Fibroblast of lung (primary cell): ENCODE data around the gene AZGP1. TPM values are rescaled to one million over a fixed set of nuclear protein-coding genes. Genes with fewer than 3 reads are reported as not detected.
"Not testable (repeated sequence)": the region's sequence is repeated elsewhere in the genome, so short reads cannot be mapped to it uniquely, and the experiment has no call there.

Source experiments
- DNase-seq, 2 donors: peaks; one replicate each; pipeline versions ENCODE4 v3.0.0 to v3.0.0-alpha.2; 2010; ENCODE audit warnings: low read depth in 2 of 2
- H2AFZ ChIP-seq: 2 replicates; pipeline ENCODE4 v1.5.1; 2012; ENCODE audit warnings: low read length, control low read depth, inconsistent platforms
- H3K27ac ChIP-seq: 2 replicates; pipeline ENCODE4 v1.5.1; 2011; ENCODE audit warnings: low read length, control low read depth; ENCODE audit not compliant: insufficient read depth
- H3K27me3 ChIP-seq: 2 replicates; pipeline ENCODE4 v1.5.1; 2011; ENCODE audit warnings: mild to moderate bottlenecking, low read length; ENCODE audit not compliant: control insufficient read depth, insufficient read depth
- H3K36me3 ChIP-seq: 2 replicates; pipeline ENCODE4 v1.5.1; 2011; ENCODE audit warnings: low read length; ENCODE audit not compliant: control insufficient read depth, insufficient read depth
- H3K4me1 ChIP-seq: 2 replicates; pipeline ENCODE4 v1.5.1; 2011; ENCODE audit warnings: low read length; ENCODE audit not compliant: control insufficient read depth, insufficient read depth; ENCODE audit errors: extremely low read depth
- H3K4me2 ChIP-seq: 2 replicates; pipeline ENCODE4 v1.5.1; 2011; ENCODE audit warnings: low read length, control low read depth; ENCODE audit not compliant: insufficient read depth; ENCODE audit errors: extremely low read depth
- H3K4me3 ChIP-seq, 4 experiments: fragments of 200-600 bp in 1 of 4; sonication (generic) in 1 of 4; replicated peaks in 1 of 4; 2 replicates each; pipeline ENCODE4 v1.5.1; 2011 to 2016; ENCODE audit warnings: low read length in 4 of 4, low read depth in 3 of 4, mild to moderate bottlenecking in 3 of 4, control low read depth in 2 of 4, inconsistent platforms in 1 of 4, mixed read lengths in 1 of 4; ENCODE audit not compliant: insufficient read depth in 1 of 4; ENCODE audit errors: control extremely low read depth in 1 of 4
- H3K79me2 ChIP-seq: 2 replicates; pipeline ENCODE4 v1.5.1; 2012; ENCODE audit warnings: mild to moderate bottlenecking, low read length, inconsistent platforms; ENCODE audit not compliant: control insufficient read depth, insufficient read depth
- H3K9ac ChIP-seq: 2 replicates; pipeline ENCODE4 v1.5.1; 2011; ENCODE audit warnings: mild to moderate bottlenecking, low read length, control low read depth; ENCODE audit not compliant: insufficient read depth
- H3K9me3 ChIP-seq: 2 replicates; pipeline ENCODE4 v1.5.1; 2012; ENCODE audit warnings: low read depth, low read length; ENCODE audit not compliant: control insufficient read depth, insufficient read depth
- H4K20me1 ChIP-seq: 2 replicates; pipeline ENCODE4 v1.5.1; 2011; ENCODE audit warnings: low read length; ENCODE audit not compliant: control insufficient read depth, insufficient read depth; ENCODE audit errors: extremely low read depth
- CTCF ChIP-seq, 2 donors: IDR thresholded peaks in 1 of 2; conservative IDR thresholded peaks in 1 of 2; 1 replicate in 1 of 2; 2 replicates in 1 of 2; pipeline ENCODE4 v1.5.1; 2011 to 2012; ENCODE audit warnings: low read length in 2 of 2, control low read depth in 1 of 2, inconsistent platforms in 1 of 2, low read depth in 1 of 2, mild to moderate bottlenecking in 1 of 2
- EZH2 ChIP-seq: IDR thresholded peaks from 2 replicates; pipeline ENCODE4 v1.5.1; 2012; ENCODE audit warnings: low read length, control low read depth, mild to moderate bottlenecking; ENCODE audit errors: missing control alignments
- polyA plus RNA-seq, 2 donors: library from polyadenylated mRNA; depleted of rRNA in 1 of 2; stranded (reverse) in 1 of 2; unstranded in 1 of 2; fragments of >200 nt; gene quantifications; 2 replicates each; pipeline ENCODE4 v1.2.1, GENCODE V29; 2011 to 2012; ENCODE audit warnings: missing spikeins in 1 of 2
- total RNA-seq: library from RNA; depleted of rRNA; stranded (reverse); fragments of >200 nt; gene quantifications from 2 replicates; pipeline ENCODE4 v1.2.1, GENCODE V29; 2014

AZGP1 gene
- total and polyA plus RNA-seq, 2 donors (not counting 1 experiment from before 2014, with no cell fraction given), result not detected

- H3K27me3 ChIP-seq, result no peaks in the 10 kb centered on the region
- DNase-seq, result no peak
- no peaks in the 10 kb centered on the region for H3K9me3 ChIP-seq
- H4K20me1 ChIP-seq, result no peaks in the 10 kb centered on the region
- no peak overlapping the region for H3K4me3 ChIP-seq
- H3K4me1 ChIP-seq, result no peaks in the 10 kb centered on the region
- no peak overlapping the region for H3K4me2 ChIP-seq
- peaks cover 9% of the 10 kb centered on the region for H3K79me2 ChIP-seq
- no peak overlapping the region for H2AFZ ChIP-seq
- no peaks in the 10 kb centered on the region for H3K36me3 ChIP-seq
- H3K27ac ChIP-seq, result no peak overlapping the region
- TF ChIP-seq EZH2, result no peak
- no peak overlapping the region for H3K9ac ChIP-seq
Measured at GRCh38 chr7:100011516-100011915, 35.7 kb upstream of the AZGP1 start.

- Histone ChIP-seq H3K9me3 (no peaks in the 10 kb centered on the region), H4K20me1 (no peaks in the 10 kb centered on the region), H2AFZ (no peak overlapping the region), H3K36me3 (no peaks in the 10 kb centered on the region), H3K27me3 (no peaks in the 10 kb centered on the region), H3K79me2 (peaks cover 3% of the 10 kb centered on the region), H3K9ac (no peak overlapping the region), H3K4me2 (no peak overlapping the region), H3K4me1 (no peaks in the 10 kb centered on the region), H3K4me3 (no peak overlapping the region), H3K27ac (no peak overlapping the region)
- no peak for DNase-seq
- TF ChIP-seq EZH2, result no peak
- no peak for TF ChIP-seq CTCF (conservative IDR thresholded peaks at IDR 0.05 in 1 of 2, IDR thresholded peaks at IDR 0.05 in 1 of 2; ENCODE audit: low read depth in 1 of 2, low read length in 2 of 2)
Measured at GRCh38 chr7:100010901-100011300, 35.1 kb upstream of the AZGP1 start.

- H3K4me3 ChIP-seq, H3K9ac ChIP-seq, H2AFZ ChIP-seq, H3K27ac ChIP-seq, H3K9me3 ChIP-seq, H3K36me3 ChIP-seq, H3K79me2 ChIP-seq, H3K27me3 ChIP-seq, H3K4me1 ChIP-seq, DNase-seq, H3K4me2 ChIP-seq, H4K20me1 ChIP-seq: not testable (repeated sequence)
Measured at GRCh38 chr7:100009952-100010351, 34.1 kb upstream of the AZGP1 start.

GRCh38 chr7:100008525-100008924 is 32.7 kb upstream of the AZGP1 start:
- Histone ChIP-seq H3K79me2 (no peaks in the 10 kb centered on the region), H3K4me1 (no peaks in the 10 kb centered on the region), H3K9ac (no peak overlapping the region), H2AFZ (no peak overlapping the region), H3K4me2 (no peak overlapping the region), H3K27ac (no peak overlapping the region), H3K36me3 (no peaks in the 10 kb centered on the region), H3K9me3 (no peaks in the 10 kb centered on the region), H3K4me3 (no peak overlapping the region), H3K27me3 (peaks cover 4% of the 10 kb centered on the region), H4K20me1 (no peaks in the 10 kb centered on the region)
- TF ChIP-seq CTCF (conservative IDR thresholded peaks at IDR 0.05 in 1 of 2, IDR thresholded peaks at IDR 0.05 in 1 of 2; ENCODE audit: low read depth in 1 of 2, low read length in 2 of 2), result no peak
- no peak for TF ChIP-seq EZH2
- no peak for DNase-seq
